ENCODE measurements around the gene GTF2E1.

Gene GTF2E1

DNA sequence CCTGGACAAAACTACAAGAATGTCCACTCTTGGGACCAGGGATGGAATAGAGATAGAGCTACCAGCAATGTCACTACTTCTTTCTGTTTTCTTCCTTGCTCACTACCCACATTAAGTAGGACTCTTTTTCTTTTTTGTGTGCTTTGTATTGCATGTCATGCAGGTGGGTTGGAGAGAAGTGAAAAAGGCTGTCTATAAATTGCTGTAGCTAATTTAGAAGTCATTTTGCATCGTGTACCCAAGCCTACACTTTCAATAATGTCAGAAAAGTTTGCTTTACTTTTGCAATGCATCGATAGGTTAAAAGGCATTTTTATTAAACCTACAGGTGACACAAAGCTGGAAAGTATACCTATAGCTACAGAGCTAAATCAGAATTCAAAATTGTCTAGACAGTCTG is 58.9 kb downstream of the GTF2E1 start:
- DNase-seq, result no peak

DNA sequence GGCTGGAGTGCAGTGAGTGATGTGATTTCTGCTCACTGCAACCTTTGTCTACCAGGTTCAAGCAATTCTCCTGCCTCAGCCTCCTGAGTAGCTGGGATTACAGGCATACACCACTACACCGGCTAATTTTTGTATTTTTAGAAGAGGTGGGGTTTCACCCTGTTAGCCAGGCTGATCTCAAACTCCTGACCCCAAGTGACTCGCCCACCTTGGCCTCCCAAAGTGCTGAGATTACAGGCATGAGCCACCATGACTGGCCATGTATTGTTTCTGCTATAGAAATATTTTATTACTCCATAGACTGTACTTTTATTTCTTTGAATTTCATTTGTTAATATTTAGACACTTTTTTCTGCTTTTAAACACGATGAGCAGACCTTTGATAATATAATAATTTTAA is 60.4 kb downstream of the GTF2E1 start:
- DNase-seq, result no peak

DNA sequence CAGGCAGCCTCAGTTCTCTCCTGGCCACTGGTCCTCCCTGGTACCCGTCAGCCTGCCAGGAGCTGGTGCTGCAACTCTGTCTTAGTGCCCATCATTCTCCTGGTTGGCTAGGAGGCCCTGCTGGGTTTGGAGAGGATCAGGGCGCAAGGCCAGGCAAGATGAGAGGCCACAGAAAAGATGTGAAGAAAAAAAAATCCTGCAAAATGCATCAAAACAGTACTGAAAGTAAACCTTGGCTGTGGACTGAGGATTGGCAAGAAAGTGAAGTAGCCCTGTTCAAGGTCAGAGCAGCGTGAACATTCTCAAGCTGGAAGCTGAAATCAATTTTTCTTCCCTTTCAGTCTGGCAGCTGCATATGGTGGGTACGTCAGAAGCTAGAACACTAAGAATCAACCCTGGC is 74.2 kb downstream of the GTF2E1 start:
- no peak for DNase-seq

DNA sequence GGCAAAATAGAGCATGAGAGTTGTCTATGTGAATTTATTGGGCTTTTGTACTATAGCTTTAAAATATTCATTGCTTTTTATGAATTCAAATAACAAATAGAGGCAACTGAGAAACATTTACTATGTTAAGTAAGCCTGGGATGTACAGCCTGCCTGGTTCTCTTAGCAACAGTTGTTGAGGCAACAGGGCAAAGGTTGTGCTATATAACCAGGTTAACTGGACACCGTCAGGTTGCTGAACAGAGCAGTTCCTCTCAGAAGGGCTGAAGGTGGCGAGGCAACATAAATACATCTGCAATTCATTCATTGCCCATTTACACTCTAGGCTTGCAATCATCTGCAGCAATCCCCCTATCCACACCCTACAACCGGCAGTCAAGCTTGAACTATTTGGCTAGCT is 78.2 kb downstream of the GTF2E1 start:
- DNase-seq, result no peak

DNA sequence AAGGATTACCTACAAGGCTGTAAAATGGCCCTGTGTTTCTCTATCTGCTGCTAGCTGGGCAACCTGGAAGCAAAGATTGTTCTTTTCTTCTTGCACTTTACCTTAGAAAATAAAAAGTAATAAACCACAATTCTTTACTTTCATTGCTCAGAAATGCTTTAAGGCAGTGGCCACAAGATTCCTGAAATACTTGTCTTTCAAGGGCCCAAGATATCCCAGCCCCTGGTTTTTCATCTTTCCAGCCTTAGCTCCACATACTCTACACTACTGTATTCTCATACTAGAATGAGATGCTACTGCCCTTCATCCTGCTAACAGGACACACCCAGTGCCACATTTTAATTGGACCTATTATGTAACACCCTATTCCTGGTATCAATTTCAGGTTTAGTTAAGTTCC is 78.9 kb downstream of the GTF2E1 start:
- no peak for DNase-seq

DNA sequence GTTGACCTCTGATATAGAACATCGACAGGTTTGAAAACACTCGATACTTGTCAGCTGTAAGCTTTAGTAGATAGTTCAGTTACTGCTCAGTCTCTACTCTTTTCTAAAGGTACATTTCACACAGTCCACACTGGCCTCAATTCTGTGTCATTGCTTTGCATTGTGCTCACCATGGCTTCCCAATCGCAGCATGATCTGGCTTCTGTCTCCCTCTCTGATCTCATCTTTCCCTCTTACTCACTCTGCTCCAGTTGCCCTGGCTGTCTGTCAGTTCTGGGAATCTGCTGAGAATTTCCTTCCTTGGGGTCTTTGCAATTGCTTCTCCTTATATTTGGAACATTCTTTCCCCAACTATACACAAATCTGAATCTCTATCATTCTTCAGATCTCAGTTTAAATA is 80.6 kb downstream of the GTF2E1 start:
- DNase-seq, result no peak

DNA sequence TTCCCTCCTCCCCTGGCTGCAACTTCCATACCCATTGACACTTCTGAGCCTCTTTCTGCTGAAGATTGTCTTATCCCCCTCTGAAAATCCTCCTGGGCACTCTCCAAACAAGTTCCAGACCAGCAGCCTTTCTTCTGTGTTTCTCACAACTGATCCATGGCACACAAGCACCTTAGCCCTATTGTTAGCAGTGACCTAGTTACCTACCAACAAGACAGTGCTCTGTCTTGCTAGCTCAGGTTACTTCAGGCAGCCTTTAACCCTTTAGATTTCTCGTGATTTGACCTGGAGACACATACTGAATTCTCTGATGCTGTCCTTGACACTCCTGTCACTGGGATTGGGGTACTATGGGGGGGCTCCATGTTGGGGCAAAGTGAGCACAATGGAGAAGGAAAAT is 82.1 kb downstream of the GTF2E1 start:
- no peak for DNase-seq

DNA sequence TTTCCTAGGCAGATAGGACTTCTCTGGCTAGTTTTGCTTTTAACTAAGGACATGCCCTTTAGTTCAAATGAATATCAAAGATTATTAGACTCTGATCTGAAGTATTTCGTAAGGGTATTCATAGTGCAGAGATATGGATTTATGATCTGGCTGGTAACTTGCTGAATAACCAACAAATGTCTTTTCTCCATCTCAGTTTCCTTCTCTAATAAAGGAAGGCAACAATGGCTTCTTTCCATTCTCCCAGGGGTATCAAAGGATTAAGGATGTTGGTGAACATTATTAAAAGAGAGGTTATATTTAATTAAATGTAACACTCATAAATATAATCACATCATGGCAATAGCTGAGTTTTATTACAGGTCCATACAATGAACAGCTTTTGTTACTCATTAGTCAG is 86.3 kb downstream of the GTF2E1 start:
- no peak for DNase-seq

DNA sequence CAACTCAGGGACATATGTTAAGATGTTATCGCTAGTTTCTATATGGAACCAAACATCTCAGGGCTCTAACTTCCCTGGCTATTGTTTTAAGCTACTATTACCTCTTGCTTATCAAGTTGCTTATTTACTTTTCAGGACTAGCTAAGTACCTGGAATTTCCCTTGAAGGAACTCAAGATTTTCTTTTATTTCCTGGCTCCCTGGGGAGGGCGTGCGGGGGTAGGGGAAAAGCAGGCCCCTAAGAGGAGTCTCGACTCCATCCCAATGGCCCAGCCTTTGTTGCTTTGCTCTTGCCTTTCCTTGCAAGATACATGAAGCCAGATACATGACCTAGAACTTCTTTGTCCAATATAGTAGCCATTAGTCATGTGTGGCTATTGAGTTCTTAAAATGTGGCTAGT is 88.5 kb downstream of the GTF2E1 start:
- DNase-seq, result no peak
